NCI-H226 (cell line): Measurements from ENCODE around the gene TTC38.
"Not testable (repeated sequence)": the region's sequence is repeated elsewhere in the genome, so short reads cannot be mapped to it uniquely, and the experiment has no call there.

Experiments used
- DNase-seq: peaks from one replicate; pipeline ENCODE4 v3.0.0-alpha.2; 2015

TTC38 gene

GRCh38 chr22:46247443-46247975 is 20.3 kb upstream of the TTC38 start:
- no peak for DNase-seq

DNA sequence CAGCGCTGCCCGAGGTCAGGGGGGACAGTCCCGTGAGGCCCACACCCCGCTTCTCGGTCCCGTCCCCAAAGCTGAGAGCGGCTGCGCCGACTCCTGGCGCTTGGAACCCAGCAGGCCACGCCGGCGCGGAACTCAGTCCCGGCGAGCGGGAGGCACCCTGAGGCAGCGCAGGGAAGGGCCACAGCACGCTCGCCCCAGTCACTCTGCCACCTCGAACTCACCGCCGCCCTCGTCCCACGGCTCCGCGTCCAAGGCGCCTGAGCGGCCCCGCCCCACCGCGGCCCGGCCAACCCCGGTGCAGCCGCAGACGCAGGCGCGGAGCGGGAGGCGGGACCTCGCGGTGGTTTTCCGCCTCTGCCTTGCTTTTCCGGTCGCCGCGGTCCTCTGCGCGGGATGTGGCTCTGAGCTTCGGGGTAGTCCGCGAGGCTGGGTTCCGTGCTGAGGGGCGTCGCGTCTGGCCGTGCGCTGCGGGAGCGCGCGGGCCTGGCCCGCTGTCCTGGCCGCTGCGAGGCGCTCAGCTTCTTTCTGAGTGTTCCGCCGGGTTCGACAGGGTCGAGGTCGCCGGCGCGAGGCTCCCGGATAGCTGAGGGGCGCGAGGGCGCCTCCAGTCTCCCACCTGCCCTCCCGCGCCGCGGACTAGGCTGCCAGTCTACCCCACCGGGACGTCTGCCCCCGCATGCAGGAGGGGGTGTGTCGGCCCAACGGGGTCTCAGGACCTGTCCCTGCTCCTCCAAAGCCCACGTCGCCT is 17.6 kb upstream of the TTC38 start, which contains the start of gene CDPF1:
Gene CDPF1, minus strand, starts transcription at position 259 of the 748 bp plus-strand sequence. CDS start 2,009 bp downstream, outside the sequence.
- DNase-seq: peak; percentile 60

DNA sequence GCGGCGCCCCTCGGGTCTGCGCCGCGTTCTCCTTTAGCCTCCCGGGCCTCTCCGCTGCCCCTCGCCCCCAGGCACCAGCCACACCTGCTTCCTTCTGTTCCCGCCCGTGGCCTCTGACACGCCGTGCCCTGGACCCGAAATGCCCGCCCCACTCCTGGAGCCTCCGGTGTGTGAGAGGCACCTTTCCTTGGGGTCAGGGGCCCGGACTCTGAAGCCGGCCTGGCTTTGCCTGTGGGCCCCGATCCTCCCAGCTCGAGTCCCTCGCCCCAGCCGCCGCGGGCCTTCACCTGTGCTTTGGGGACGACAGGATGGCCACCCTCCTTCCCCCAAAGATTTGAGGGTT is 17.1 kb upstream of the TTC38 start:
- no peak for DNase-seq

DNA sequence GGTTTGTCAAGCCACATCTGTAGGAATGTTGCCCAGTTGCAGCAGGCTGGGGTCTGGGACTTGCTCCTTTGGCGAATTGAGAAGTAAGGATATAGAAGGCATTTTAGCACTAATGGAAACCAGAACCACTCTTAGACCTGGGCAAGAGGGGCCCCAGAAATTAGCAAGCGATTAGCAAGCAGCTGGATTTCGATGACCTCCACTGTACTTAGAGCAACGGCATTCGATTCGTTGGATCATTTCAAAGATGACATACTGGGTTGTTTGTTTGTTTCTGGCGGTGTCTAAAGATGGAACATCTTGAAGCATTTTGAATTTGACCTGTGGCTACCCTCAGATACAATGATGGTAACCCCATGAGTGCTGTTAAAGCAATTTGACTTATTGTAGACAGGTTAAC is 16.5 kb upstream of the TTC38 start:
- DNase-seq: no peak

GRCh38 chr22:46251816-46252380 is 15.9 kb upstream of the TTC38 start:
- DNase-seq: no peak

GRCh38 chr22:46256358-46256958 is 11.3 kb upstream of the TTC38 start:
- DNase-seq: no peak

GRCh38 chr22:46259374-46259773 is 8.4 kb upstream of the TTC38 start:
- DNase-seq: no peak

GRCh38 chr22:46260038-46260437 is 7.8 kb upstream of the TTC38 start:
- no peak for DNase-seq

DNA sequence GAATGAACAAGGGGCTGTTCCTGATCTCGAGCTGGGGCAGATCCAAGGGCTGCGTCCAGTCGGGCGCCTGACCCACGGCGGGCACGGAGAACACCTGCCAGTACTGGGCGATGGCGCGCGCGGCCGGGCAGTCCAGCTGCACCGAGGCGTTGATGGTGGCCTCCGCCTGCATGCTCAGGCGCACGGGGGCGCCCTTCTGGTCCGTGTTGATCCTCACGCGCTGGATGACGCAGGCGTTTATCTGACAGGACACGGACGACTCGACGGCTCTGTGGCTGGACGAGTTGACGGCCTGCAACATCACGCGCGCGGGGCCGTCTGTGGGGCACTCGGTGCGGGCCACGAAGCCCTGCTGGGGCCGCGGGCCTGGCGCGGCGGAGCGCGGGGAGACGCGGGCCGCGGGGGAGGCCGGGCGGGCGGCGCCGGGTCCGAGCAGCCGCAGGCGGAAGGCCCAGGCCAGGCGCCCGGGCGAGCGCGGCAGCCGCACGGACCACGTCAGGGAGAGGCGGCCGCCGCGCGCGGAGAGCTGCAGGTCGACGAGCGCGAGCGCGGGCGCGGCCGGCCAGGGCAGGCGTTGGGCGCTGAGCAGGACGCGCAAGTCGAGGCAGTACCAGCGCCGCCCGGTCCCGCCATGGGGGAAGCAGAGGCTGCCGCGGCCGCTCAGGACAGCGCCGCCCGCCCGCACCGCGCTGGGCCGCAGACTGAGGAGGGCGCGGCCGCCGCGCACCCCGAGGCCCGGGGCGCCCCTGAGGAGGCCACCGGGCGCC is 5.2 kb upstream of the TTC38 start:
- no peak for DNase-seq

GRCh38 chr22:46263216-46263590 is 4.6 kb upstream of the TTC38 start, which contains the start of gene PKDREJ:
TSS of gene PKDREJ (minus strand) at chr22:46263343. CDS start at chr22:46263322, 21 bp downstream.
- no peak for DNase-seq

- DNase-seq: not testable (repeated sequence)
Measured at GRCh38 chr22:46264520-46264919, 3.3 kb upstream of the TTC38 start.

- not testable (repeated sequence) for DNase-seq
Measured at GRCh38 chr22:46265627-46266026, 2.2 kb upstream of the TTC38 start.

GRCh38 chr22:46269564-46269963 is 1.8 kb downstream of the TTC38 start:
- no peak for DNase-seq

DNA sequence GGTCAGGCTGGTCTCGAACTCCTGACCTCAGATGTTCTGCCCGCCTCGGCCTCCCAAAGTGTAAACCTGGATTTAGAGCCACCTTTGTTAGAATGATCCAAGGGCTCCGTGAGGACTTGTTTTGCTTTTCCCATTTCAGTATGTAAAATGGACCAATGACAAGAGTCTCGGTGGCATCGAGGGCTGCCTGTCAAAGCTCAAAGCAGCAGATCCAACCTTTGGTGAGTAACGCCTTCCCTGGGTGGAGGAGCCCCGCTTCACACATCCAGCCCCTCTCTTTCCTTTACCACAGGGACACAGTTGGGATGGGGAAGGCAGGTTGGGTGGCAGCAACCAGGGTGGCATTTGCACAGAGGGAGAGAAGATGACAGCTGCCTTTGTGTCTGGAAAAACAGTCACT is 4.4 kb downstream of the TTC38 start:
- no peak for DNase-seq

GRCh38 chr22:46272762-46273431 is 5.1 kb downstream of the TTC38 start:
- DNase-seq: no peak

GRCh38 chr22:46273432-46274148 is 5.8 kb downstream of the TTC38 start:
- DNase-seq: no peak

GRCh38 chr22:46274381-46274780 is 6.6 kb downstream of the TTC38 start:
- DNase-seq: no peak

DNA sequence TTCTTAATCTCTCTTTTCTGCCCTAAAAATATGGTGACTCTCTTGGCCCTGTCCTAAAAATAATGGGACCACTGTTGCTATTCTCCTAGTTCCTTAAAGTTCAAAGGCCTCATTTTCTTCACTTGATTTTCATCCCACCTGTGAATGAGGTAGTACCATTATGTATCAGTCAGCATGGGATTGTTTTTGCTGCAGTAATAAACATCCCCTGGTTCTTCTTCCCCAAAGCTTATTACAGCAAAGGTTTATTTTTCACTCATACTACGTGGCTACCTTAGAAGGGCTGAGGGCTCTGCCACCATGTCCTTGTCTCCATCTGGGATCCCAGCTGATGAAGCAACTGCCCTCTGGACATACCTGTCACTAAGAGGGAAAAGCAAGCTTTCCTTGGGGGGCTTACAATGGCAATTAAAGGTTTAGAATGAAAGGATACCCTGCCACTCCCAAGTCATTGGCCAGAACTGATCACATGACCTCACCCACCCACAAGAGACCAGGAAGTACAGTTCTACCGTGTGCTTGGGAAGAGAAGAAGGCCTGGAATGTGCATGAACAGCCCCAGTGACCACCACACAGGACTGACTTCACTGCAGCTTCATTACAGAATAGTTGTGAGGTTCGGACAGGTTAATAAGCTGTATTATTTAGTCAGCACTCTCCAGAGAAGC is 7.8 kb downstream of the TTC38 start:
- DNase-seq: no peak

DNA sequence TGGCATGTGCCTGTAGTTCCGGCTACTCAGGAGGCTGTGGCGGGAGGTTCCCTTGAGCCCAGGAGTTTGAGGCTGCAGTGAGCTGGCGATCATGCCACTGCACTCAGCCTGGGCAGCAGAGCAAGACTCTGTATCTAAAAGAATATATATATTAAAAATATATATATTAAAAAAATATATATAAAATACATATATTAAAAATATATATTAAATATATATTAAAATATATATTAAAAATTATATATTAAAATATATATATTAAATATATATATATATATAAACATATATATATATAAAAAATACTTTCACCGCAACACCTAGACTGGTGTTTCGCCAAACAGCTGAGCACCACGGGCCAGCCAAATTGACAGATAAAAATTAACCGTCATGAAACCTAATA is 8.8 kb downstream of the TTC38 start:
- no peak for DNase-seq

DNA sequence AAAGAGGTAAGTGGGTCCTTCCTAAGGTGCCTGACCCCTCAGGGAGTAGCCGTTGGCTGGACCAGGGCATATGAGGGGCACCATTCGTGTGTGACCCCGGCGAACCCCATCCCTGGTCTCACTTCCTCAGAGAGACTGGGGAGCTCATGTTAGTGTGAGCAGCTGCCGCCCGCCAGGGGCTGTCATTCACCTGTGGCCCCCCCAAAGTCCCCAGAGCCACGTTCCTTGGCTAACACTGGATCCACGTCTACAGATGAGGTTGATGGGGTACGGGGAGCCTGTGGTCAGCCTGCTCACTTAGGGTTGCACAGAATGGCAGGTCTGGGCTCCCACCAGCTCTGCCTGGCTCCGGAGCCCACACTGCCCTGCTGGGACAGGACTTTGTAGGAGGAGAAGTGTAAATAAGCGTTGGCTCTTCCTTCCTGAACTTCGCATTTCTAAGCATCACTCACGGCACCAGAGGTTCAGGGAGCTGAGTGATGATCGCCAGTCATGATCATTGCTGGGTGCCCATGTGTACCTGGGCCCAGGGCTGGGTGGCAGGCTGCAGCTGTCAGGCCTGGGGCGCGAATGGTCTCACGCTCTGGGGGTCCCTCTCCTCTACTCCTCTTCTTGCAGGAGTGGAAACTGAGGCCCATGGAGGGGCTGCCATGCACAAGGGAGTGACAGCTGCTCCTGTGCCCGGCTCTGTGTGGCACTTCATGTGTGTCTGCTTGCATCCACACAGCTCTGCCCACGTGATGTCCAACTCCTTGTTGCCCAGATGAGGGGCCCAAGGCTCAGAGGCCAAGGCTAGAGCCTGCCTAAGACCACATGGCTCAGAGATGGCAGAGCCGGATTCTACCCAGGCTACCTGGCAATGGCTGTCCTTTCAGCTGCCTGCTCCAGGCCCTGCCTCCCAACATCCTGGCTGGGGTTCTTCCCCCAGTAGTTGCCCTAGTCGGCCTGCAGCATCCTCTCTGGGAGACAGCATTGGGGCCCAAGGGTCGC is 11.1 kb downstream of the TTC38 start:
- DNase-seq: no peak
